GM12872 (cell line): Measurements from ENCODE around the gene ZNF211.

Experiments used
- TF ChIP-seq, protein P1 (sequence below): IDR thresholded peaks from 3 replicates; pipeline ENCODE4 v1.5.1; 2011; ENCODE audit warnings: low read depth, mild to moderate bottlenecking, low read length, moderate library complexity; ENCODE audit not compliant: insufficient read depth

Gene ZNF211

DNA sequence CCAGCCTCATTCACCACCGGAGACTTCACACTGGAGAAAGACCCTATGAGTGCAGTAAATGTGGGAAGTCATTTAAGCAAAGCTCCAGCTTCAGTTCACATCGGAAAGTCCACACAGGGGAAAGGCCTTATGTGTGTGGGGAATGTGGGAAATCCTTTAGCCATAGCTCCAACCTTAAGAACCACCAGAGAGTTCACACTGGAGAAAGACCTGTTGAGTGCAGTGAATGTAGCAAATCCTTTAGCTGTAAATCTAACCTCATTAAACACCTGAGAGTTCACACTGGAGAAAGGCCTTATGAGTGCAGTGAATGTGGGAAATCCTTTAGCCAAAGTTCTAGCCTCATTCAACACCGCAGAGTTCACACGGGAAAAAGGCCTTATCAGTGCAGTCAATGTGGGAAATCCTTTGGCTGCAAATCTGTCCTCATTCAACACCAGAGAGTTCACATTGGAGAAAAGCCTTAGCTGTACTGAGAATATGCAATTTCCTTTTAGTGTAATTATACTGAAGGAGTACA lies 8.8 kb downstream of the ZNF211 start:
- TF ChIP-seq, protein P1, sequence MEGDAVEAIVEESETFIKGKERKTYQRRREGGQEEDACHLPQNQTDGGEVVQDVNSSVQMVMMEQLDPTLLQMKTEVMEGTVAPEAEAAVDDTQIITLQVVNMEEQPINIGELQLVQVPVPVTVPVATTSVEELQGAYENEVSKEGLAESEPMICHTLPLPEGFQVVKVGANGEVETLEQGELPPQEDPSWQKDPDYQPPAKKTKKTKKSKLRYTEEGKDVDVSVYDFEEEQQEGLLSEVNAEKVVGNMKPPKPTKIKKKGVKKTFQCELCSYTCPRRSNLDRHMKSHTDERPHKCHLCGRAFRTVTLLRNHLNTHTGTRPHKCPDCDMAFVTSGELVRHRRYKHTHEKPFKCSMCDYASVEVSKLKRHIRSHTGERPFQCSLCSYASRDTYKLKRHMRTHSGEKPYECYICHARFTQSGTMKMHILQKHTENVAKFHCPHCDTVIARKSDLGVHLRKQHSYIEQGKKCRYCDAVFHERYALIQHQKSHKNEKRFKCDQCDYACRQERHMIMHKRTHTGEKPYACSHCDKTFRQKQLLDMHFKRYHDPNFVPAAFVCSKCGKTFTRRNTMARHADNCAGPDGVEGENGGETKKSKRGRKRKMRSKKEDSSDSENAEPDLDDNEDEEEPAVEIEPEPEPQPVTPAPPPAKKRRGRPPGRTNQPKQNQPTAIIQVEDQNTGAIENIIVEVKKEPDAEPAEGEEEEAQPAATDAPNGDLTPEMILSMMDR = no peak

DNA sequence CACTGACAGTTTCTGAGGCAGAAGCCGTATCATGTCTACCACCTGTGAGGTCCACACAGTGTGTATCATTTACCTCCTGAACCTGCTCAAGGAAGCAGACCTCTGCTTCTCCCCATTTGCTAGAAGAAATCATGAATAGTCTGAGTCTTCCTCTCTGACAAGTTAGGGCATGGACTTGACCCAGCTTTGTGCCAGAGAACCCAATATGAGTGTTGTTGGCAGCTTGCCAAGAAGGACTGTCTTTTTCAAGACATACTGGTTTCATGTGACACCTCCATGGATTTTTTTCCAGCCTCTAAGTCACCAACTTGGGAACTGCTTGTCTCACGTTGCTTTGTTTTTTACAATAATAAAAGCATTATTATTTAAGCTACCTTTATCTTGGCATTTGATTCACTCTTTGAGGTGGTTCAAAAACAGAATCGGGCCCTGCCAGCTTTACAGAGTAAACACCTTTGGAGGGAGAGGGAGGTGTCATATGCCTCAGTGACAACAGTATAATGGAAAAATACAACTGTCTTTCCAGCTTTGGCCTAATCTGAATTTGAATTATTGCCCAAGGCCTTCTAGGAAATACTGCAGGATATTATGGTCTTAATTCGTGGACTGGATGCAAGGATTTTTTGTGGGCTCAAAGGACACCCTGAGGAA lies 9.6 kb downstream of the ZNF211 start:
- TF ChIP-seq, protein P1 = no peak

- TF ChIP-seq, protein P1 = no peak
Observed at GRCh38 chr19:57643734-57644133, 10.8 kb downstream of the ZNF211 start.

DNA sequence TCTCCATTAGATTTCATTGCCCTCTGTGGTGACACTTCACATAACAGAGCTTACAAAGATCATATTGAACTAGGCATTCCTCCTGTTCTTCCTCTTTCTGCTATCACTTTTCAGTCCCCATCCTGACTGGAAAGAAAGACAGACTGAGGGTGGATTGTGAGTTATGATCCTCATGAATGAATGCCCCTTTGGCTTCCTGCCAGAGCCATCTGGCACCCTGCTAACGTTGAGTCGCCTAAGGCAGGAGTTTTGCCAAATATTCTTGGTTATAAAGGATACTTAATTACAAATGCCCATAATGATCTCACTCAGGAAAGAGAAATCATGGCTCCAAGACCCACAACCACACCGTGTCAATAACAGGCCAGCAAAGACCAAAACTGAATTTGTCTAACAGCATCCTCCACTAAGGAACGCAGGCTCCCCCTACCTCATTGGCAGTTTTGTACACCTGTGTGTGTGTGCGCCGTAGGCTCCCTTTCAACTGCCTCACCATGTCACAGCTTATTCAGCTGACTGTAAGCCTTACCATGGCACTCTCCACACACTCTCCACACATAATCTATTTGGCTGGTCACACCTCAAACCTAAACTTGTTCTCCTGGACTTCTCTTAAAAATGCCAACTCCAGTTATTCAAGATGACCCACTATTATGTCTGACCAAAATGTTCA lies 15.5 kb downstream of the ZNF211 start:
- TF ChIP-seq, protein P1 = no peak

DNA sequence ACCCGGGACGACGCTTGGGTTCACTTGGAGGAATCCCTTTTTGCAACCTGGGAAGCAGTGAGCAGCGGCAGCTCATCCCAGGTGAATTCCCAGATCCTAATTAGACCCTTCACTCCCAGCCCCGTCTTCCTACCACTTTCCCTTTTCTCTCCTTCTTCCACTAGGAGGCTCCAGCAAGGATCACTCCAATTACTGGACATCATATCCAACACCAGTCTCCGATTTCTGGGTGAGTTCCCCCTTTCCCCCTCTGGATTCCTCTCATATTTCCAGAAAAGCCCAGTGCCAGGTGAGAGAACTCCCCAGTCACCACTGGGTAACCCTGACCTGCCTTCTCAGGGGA lies 18.7 kb downstream of the ZNF211 start:
- TF ChIP-seq, protein P1 = no peak

- TF ChIP-seq, protein P1 = no peak
Observed at GRCh38 chr19:57653689-57654088, 20.7 kb downstream of the ZNF211 start.

DNA sequence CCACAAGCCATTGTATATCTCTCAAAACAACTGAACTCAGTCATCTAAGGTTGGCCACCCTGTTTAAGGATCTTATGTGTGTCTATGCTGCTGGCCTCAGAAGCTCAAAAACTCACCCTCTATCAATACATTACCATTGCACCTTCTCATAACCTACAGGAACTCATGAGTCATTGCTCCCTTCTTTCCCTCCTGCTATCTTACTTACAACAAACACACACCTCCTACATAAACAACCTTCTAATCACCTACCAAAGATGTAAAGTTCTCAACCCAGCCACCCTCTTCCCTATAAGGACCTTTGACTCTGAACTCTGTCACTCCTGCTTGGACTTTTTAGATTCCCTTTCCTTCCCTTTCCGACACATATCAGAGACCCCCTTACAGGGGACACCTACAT lies 22.5 kb downstream of the ZNF211 start:
- TF ChIP-seq, protein P1 = no peak
